Right lobe of liver (tissue), 4 donors: ENCODE measurements around the gene TTC23.

Experiments used
- POLR2A ChIP-seq: fragments of 450-650 bp; IDR thresholded peaks from one replicate; pipeline ENCODE4 v1.6.1; 2017; ENCODE audit warnings: antibody characterized with exemption, mild to moderate bottlenecking
- TF ChIP-seq, protein P1 (sequence below), 4 donors: fragments of 200-600 bp in 3 of 4; fragments of 450-650 bp in 1 of 4; IDR thresholded peaks; one replicate each; pipeline versions ENCODE4 v1.5.1 to v1.8.0; 2016 to 2022; ENCODE audit warnings: antibody characterized with exemption in 4 of 4, mild to moderate bottlenecking in 2 of 4
- donor health status: DM: no; HTN: no; CAD: no.
- donor health status: DM: no; HTN: no; CAD: no.
- donor health status: DM: no; HTN: yes; CAD: no.

DNA sequence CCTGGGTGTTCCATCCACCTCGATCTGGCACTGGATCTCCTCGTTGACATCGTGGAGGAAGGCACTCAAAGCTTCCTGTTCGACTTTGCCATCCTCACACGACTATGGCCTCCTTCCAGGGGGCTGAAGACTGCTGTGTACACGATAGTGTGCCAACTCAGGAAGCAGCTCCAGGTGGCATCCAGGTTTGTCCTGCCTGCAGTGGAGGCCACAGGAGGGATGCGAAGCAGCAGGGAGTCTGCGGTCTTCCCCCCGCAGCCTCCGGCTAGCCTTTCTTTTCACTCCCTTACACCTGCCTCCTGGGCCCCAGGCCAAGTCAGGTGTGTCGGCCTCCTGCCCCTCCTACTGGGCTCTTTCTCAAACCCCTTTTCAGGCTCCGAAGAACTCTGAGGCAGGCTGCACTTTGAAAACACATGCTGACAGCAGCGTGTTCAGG is 112.3 kb downstream of the TTC23 start:
- TF ChIP-seq, protein P1, sequence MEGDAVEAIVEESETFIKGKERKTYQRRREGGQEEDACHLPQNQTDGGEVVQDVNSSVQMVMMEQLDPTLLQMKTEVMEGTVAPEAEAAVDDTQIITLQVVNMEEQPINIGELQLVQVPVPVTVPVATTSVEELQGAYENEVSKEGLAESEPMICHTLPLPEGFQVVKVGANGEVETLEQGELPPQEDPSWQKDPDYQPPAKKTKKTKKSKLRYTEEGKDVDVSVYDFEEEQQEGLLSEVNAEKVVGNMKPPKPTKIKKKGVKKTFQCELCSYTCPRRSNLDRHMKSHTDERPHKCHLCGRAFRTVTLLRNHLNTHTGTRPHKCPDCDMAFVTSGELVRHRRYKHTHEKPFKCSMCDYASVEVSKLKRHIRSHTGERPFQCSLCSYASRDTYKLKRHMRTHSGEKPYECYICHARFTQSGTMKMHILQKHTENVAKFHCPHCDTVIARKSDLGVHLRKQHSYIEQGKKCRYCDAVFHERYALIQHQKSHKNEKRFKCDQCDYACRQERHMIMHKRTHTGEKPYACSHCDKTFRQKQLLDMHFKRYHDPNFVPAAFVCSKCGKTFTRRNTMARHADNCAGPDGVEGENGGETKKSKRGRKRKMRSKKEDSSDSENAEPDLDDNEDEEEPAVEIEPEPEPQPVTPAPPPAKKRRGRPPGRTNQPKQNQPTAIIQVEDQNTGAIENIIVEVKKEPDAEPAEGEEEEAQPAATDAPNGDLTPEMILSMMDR (IDR thresholded peaks at IDR 0.05), result no peak
- no peak for TF ChIP-seq POLR2A
